Heart left ventricle (tissue), 16 donors: ENCODE measurements around the gene MKKS. TPM values are rescaled to one million over a fixed set of nuclear protein-coding genes. Genes with fewer than 3 reads are reported as not detected.

Source experiments
- ATAC-seq, 4 donors: fragments of 200-7000 bp; cut with Tn5 transposase; one replicate each; pipeline ENCODE4 v1.9.1; 2020 to 2022; ENCODE audit warnings: moderate library complexity in 4 of 4, mild to moderate bottlenecking in 3 of 4, moderate number of reproducible peaks in 1 of 4
- DNase-seq, 5 donors: peaks; one replicate each; pipeline ENCODE4 v3.0.0-alpha.2; 2020
- H3K27ac ChIP-seq, 12 donors: fragments of 200-600 bp; sonication (generic) in 4 of 12; one replicate each; pipeline versions ENCODE4 v1.5.0 to v1.8.0; 2016 to 2022; ENCODE audit warnings: mild to moderate bottlenecking in 2 of 12
- H3K27me3 ChIP-seq, 9 donors: fragments of 200-600 bp; sonication (generic) in 2 of 9; one replicate each; pipeline versions ENCODE4 v1.5.1 to v1.8.0; 2016 to 2022; ENCODE audit warnings: mild to moderate bottlenecking in 3 of 9
- H3K36me3 ChIP-seq, 9 donors: fragments of 200-600 bp; sonication (generic) in 2 of 9; one replicate each; pipeline versions ENCODE4 v1.5.0 to v1.8.0; 2018 to 2022; ENCODE audit warnings: mild to moderate bottlenecking in 2 of 9
- H3K4me1 ChIP-seq, 12 donors: fragments of 200-600 bp; sonication (generic) in 4 of 12; one replicate each; pipeline versions ENCODE4 v1.5.0 to v1.8.0; 2016 to 2022; ENCODE audit warnings: mild to moderate bottlenecking in 3 of 12
- H3K4me3 ChIP-seq, 12 donors: fragments of 200-600 bp; sonication (generic) in 4 of 12; one replicate each; pipeline versions ENCODE4 v1.5.0 to v1.8.0; 2017 to 2022; ENCODE audit warnings: mild to moderate bottlenecking in 9 of 12, moderate library complexity in 4 of 12
- H3K9me3 ChIP-seq, 12 donors: fragments of 200-600 bp; sonication (generic) in 4 of 12; one replicate each; pipeline versions ENCODE4 v1.5.0 to v1.8.0; 2016 to 2022; ENCODE audit warnings: mild to moderate bottlenecking in 1 of 12
- CTCF ChIP-seq, 12 donors: fragments of 200-600 bp; sonication (generic) in 4 of 12; IDR thresholded peaks; one replicate each; pipeline versions ENCODE4 v1.5.0 to v1.8.0; 2018 to 2022; ENCODE audit warnings: antibody characterized with exemption in 12 of 12, mild to moderate bottlenecking in 5 of 12
- POLR2A ChIP-seq, 2 donors: fragments of 450-650 bp; IDR thresholded peaks; one replicate each; pipeline ENCODE4 v1.6.1; 2017; ENCODE audit warnings: antibody characterized with exemption in 2 of 2, mild to moderate bottlenecking in 2 of 2, moderate library complexity in 2 of 2
- WGBS, 4 donors: extraction: QIAGEN DNeasy Blood & Tissue Kit in 2 of 4; methylation state at CpG; one replicate each; pipeline versions ENCODE4 v1.1.5 to v1.1.7; 2013 to 2018; 5-methylcytosine and 5-hydroxymethylcytosine counted together
- intact Hi-C, 10 donors: fragments of 100-400 bp; cut with DNase I; formaldehyde crosslinking; loops; one replicate each; pipeline versions ENCODE4 v1.11.1 to v1.14.2; 2022
- polyA plus RNA-seq, 2 donors: library from polyadenylated mRNA; stranded (reverse); fragments of 200-250 nt; gene quantifications; one replicate each; pipeline ENCODE4 v1.2.3, GENCODE V29; 2013
- total RNA-seq, 9 donors: library from RNA; depleted of rRNA in 2 of 9; stranded (reverse); fragments of >200 nt in 2 of 9; fragmentation: NEBNext Ultra II Directional in 3 of 9; extraction: Animal tissue kit (Norgen Biotek cat#: 25700) in 3 of 9; gene quantifications; one replicate each; pipeline versions ENCODE4 v1.1.0 to v1.2.4, GENCODE V29; 2016 to 2023
- donor health status: ischemic (EF 13 %, LVEDD 7.1; RV severe dilation, severe dysfunction).
- donor health status: healthy with polysubstance abuse.
- donor health status: DM: no; HTN: yes; CAD: no.
- donor health status: DM: no; HTN: no; CAD: no.
- donor health status: ischemic (EF 25% LVEDD 6.9; RV normal size, moderate dysfunction).
- donor health status: ischemic (EF 25% LVEDD 5.7; RV mildly dilated, moderate dysfunction).
- donor health status: healthy.
- donor health status: DM: yes; HTN: yes; CAD: no.
- donor health status: ischemic (EF 35%, LVEDD 5.7; RV mildly dilated, moderate dysfunction).
- donor health status: nonischemic (EF 11% LVEDD 7.7; RV severe dilation, severe dysfunction).
- donor health status: DM: yes; HTN: yes; CAD: no.
- donor health status: PGD.
- donor health status: ischemic (EF 29% LVEDD 5.4; RV normal size, mild dysfunction).
- donor health status: nonischemic (EF 23%, LVEDD 6.1; RV moderate dilation, normal function).

The MKKS gene
- total and polyA plus RNA-seq, 11 donors: 12.0 to 30.1 (median 19.0) TPM

DNA sequence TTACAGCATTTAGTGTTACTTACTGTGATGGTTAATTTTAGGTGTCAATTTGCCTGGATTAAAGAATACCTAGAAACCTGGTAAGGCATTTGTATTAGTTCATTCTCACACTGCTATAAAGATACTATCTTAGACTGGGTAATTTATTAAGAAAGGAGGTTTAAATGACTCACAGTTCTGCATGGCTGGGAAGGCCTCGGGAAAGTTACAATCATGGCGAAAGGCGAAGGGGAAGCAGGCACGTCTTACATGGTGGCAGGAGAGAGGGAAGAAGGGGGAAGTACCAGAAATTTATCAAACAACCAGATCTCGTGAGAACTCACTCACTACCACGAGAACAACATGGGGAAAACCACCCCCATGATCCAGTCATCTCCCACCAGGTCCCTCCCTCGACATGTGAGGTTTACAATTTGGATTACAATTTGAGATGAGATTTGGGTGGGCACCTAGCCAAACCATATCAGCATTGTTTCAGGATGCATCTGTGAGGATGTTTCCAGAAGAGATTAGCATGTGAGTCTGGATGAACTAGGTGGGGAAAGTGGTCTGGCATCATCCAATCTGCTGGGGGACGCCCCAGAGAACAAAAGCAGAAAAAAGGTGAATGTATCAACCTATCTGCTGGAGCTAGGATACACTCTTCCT lies 76.8 kb downstream of the MKKS start:
- Histone ChIP-seq H3K9me3 (no peaks in the 10 kb centered on the region), H3K4me3 (no peak overlapping the region), H3K27ac (no peak overlapping the region), H3K27me3 (no peaks in the 10 kb centered on the region), H3K4me1 (peaks cover 0 to 21% (median 2%) of the 10 kb centered on the region in 12 donors), H3K36me3 (no peaks in the 10 kb centered on the region)
- 62 to 79% (median 72%) methylated on average over 8 of the region's 8 CpGs for WGBS, 4 donors
- ATAC-seq (no peak), DNase-seq (no peak)
- intact Hi-C loops: loop anchor here in 2 of 10 donors (5.0 to 10.0 kb wide), 2 partner anchors 50 to 222 kb away; no protein-coding TSS in a partner anchor
- TF ChIP-seq POLR2A (IDR thresholded peaks at IDR 0.05): no peak
- TF ChIP-seq CTCF (IDR thresholded peaks at IDR 0.05): no peak

DNA sequence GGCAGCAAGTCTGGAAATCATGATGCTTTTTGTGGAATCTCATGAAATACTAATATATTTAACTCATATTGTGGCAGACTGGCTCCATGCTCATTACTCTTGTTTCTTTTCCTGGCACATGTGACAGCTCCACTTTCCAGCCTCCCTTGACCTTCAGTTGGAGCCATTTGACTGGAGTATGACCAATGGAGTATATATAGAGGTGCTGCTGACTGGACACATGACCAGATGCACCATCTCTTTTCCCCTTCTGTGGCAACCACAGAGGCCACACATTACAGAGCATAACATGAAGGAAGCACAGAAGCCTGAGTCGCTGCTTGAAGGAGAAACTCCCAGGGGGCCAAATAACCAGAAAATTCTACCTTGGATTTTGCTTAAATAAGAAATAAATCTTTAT lies 77.4 kb downstream of the MKKS start:
- no peak overlapping the region for H3K4me3 ChIP-seq
- 94 to 100% (median 99%) methylated on average over 1 of the region's 1 CpG for WGBS, 4 donors

DNA sequence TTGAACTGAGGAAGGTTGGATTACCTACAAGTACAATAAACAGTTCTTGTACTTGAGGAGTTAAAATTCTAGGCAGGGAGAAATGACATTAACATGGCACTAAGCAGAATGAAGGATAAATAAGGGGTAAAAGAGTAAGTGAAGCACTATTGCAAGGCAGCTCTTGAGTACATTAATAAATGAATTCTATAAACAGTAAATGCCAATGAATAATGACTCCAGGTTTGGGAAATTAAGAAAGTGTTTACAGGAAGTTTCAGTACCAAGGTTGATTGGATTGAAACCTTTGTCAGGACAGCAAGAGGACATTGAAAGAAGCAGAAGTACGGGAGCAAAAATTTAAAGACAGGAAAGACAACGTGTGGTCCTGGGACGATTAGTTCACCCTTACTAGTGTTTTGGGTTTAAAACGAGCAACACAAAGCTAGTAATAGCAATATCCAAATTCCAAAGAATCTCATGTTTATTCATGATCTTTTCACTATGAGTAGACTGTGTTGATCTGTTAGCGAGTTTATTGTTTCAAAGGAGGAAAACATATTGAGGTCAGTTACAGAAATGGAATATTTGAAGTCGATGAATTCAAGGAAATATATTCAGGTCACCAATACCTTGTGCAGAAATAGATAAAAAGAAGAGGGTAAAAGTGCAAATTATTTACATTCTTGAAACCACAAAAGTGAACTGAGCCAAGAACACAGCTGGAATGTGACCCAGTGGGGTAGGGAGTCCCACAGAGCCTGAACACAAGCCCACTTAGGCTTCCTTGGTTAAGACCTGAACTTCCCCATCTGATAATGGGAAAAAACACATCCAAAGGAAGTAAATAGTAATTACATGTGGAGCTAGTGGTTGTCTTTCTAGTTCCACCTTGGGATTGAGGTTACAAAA lies 80.8 kb downstream of the MKKS start:
- no peak for TF ChIP-seq POLR2A (IDR thresholded peaks at IDR 0.05)
- ATAC-seq (peak in 1 of 4 donors; percentile 36), DNase-seq (no peak)
- no peaks in the 10 kb centered on the region for H3K36me3 ChIP-seq
- H3K27ac ChIP-seq: peak overlapping the region in 5 of 12 donors; percentile 25 to 52 (median 50)
- intact Hi-C loops: loop anchor here in 2 of 10 donors (5.0 to 10.0 kb wide), 2 partner anchors 74 to 218 kb away; no protein-coding TSS in a partner anchor
- H3K27me3 ChIP-seq: no peaks in the 10 kb centered on the region
- peaks cover 0 to 21% (median 0%) of the 10 kb centered on the region in 12 donors for H3K4me1 ChIP-seq
- no peaks in the 10 kb centered on the region for H3K9me3 ChIP-seq
- WGBS, 4 donors: 42 to 58% (median 53%) methylated on average over 6 of the region's 6 CpGs
- no peak overlapping the region for H3K4me3 ChIP-seq

More for the DNA sequence above, 77.4 kb downstream of the MKKS start:
- TF ChIP-seq POLR2A (IDR thresholded peaks at IDR 0.05) (no peak), CTCF (IDR thresholded peaks at IDR 0.05) (no peak)
- Histone ChIP-seq H3K27me3 (no peaks in the 10 kb centered on the region), H3K9me3 (no peaks in the 10 kb centered on the region), H3K27ac (no peak overlapping the region), H3K4me1 (peaks cover 0 to 21% (median 2%) of the 10 kb centered on the region in 12 donors), H3K36me3 (no peaks in the 10 kb centered on the region)
- intact Hi-C loops: loop anchor here in 2 of 10 donors (5.0 to 10.0 kb wide), 2 partner anchors 49 to 222 kb away; no protein-coding TSS in a partner anchor
- ATAC-seq: peak in 1 of 4 donors; percentile 53
- no peak for DNase-seq

Other genes with a start within 250 kb of the MKKS start
- gene SNAP25, start 215.4 kb downstream of the MKKS start, total RNA-seq: under 1 TPM in 4 of 9 donors, not detected in 5; 0.13 to 0.91 (median 0.70) TPM
- under 1 TPM; 0.10 to 0.15 TPM for gene SNAP25, start 215.4 kb downstream of the MKKS start, polyA plus RNA-seq
- gene SLX4IP, start 1.1 kb upstream of the MKKS start, total RNA-seq: 1 to 10 TPM; 1.6 to 4.3 (median 2.4) TPM
- 1 to 10 TPM; 1.1 to 1.5 TPM for gene SLX4IP, start 1.1 kb upstream of the MKKS start, polyA plus RNA-seq
- 10 to 100 TPM; 20.9 to 42.6 (median 29.6) TPM for gene JAG1, start 239.8 kb upstream of the MKKS start, total RNA-seq
- gene JAG1, start 239.8 kb upstream of the MKKS start, polyA plus RNA-seq: 10 to 100 TPM; 12.5 to 12.7 TPM